AG04450 (cell line): ENCODE results near the gene MDM2. TPM values are rescaled to one million over a fixed set of nuclear protein-coding genes. Genes with fewer than 3 reads are reported as not detected.

Experiments
- CTCF ChIA-PET: fragments of 300-600, 350-600 bp; formaldehyde crosslinking; extraction: SDS; loops from one replicate; lab custom pipeline; 2022; ENCODE audit warnings: antibody characterized with exemption, inconsistent platforms; lab: Charles Lee
- POLR2A ChIA-PET: fragments of 350-600 bp; formaldehyde crosslinking; extraction: SDS; loops from one replicate; lab custom pipeline; 2021; ENCODE audit warnings: antibody characterized with exemption, inconsistent platforms; lab: Yijun Ruan, JAX
- DNase-seq: peaks from one replicate; pipeline ENCODE4 v3.0.0-alpha.2; 2011; ENCODE audit warnings: low read depth, low spot score
- H3K27ac ChIP-seq: one replicate; pipeline ENCODE4 v1.5.1; 2012; ENCODE audit warnings: low read depth, low read length, control low read depth
- H3K27me3 ChIP-seq: one replicate; pipeline ENCODE4 v1.6.0; 2012; ENCODE audit warnings: low read length; ENCODE audit not compliant: control insufficient read depth, insufficient read depth
- H3K4me3 ChIP-seq: 2 replicates; pipeline ENCODE4 v1.5.1; 2011; ENCODE audit warnings: mild to moderate bottlenecking, low read depth, low read length, control low read depth
- H3K9me3 ChIP-seq: 2 replicates; pipeline ENCODE4 v1.5.1; 2012; ENCODE audit warnings: low read length; ENCODE audit not compliant: control insufficient read depth, insufficient read depth
- CTCF ChIP-seq: IDR thresholded peaks from 2 replicates; pipeline ENCODE4 v1.5.1; 2011; ENCODE audit warnings: low read depth, low read length, control low read depth, inconsistent platforms
- polyA plus RNA-seq: library from polyadenylated mRNA; depleted of rRNA; stranded (reverse); fragments of >200 nt; gene quantifications from 2 replicates; pipeline ENCODE4 v1.2.3, GENCODE V29; 2011; rRNA removed

The MDM2 gene
- polyA plus RNA-seq, 1 experiment = 82.2 TPM

GRCh38 chr12:68900241-68900640 lies 92.3 kb downstream of the MDM2 start:
- Histone ChIP-seq H3K4me3 (no peak overlapping the region), H3K9me3 (no peaks in the 10 kb centered on the region), H3K27me3 (no peaks in the 10 kb centered on the region), H3K27ac (no peak overlapping the region)
- ChIA-PET POLR2A (no interaction called here), CTCF (interaction anchor here (1.0 to 1.5 kb wide), 3 partner anchors 26 to 256 kb away, joined by 3 to 5 read pairs (median 3); no protein-coding TSS in a partner anchor)
- DNase-seq = no peak
- no peak for TF ChIP-seq CTCF

Other genes with a start within 250 kb of the MDM2 start
- gene RAP1B, start 197.3 kb upstream of the MDM2 start, polyA plus RNA-seq = 191 and 278 TPM in 2 replicates
- gene NUP107, start 121.2 kb upstream of the MDM2 start, polyA plus RNA-seq = 31.5 and 46.7 TPM in 2 replicates
- 7.7 and 9.2 TPM in 2 replicates for gene SLC35E3, start 62.0 kb upstream of the MDM2 start, polyA plus RNA-seq
- 5.4 and 5.9 TPM in 2 replicates for gene CPM, start 125.0 kb downstream of the MDM2 start, polyA plus RNA-seq